Activated T-cell treated with anti-CD3 and anti-CD28 coated beads, Interleukin-2, amount 50 U/mL, for 72 hours (primary cell): ENCODE measurements around the gene MRNIP. TPM values are rescaled to one million over a fixed set of nuclear protein-coding genes. Genes with fewer than 3 reads are reported as not detected.
"Not testable (repeated sequence)": the region's sequence is repeated elsewhere in the genome, so short reads cannot be mapped to it uniquely, and the experiment has no call there.

ENCODE experiments used
- ATAC-seq, 2 donors: fragments of 150-1000 bp; cut with Tn5 transposase; replicated peaks in 1 of 2; 2 replicates each; pipeline ENCODE4 v1.10.0; 2021; ENCODE audit warnings: moderate library complexity in 2 of 2, mild to moderate bottlenecking in 1 of 2
- DNase-seq, 2 donors: peaks; one replicate each; pipeline ENCODE4 v3.0.0; 2021 to 2022; ENCODE audit warnings: mixed read lengths in 1 of 2
- H3K27ac Mint-ChIP-seq: one replicate; pipeline ENCODE4 v1.8.0; 2022; ENCODE audit warnings: mild to moderate bottlenecking, moderate library complexity, mixed read lengths
- H3K27me3 Mint-ChIP-seq: one replicate; pipeline ENCODE4 v1.8.0; 2022; ENCODE audit warnings: low read depth, mixed read lengths
- H3K36me3 Mint-ChIP-seq, 2 donors: one replicate each; pipeline ENCODE4 v1.8.0; 2022; ENCODE audit warnings: mixed read lengths in 2 of 2, mild to moderate bottlenecking in 1 of 2; ENCODE audit not compliant: insufficient read depth in 2 of 2
- H3K4me1 Mint-ChIP-seq: one replicate; pipeline ENCODE4 v1.8.0; 2022; ENCODE audit warnings: low read depth, mixed read lengths
- H3K4me3 Mint-ChIP-seq, 2 donors: one replicate each; pipeline ENCODE4 v1.8.0; 2022; ENCODE audit warnings: mild to moderate bottlenecking in 2 of 2, mixed read lengths in 2 of 2, moderate library complexity in 2 of 2
- H3K9me3 Mint-ChIP-seq, 2 donors: one replicate each; pipeline ENCODE4 v1.8.0; 2022; ENCODE audit warnings: mixed read lengths in 2 of 2
- total RNA-seq, 2 donors: library from RNA; stranded (reverse); gene quantifications; one replicate each; pipeline ENCODE4 v1.2.3, GENCODE V29; 2022

MRNIP gene
- total RNA-seq, 2 donors from 2014 or later: 26.4 to 33.3 TPM

- ATAC-seq (no peak), DNase-seq (no peak)
- H3K27ac Mint-ChIP-seq: peak overlapping the region; percentile 80
- peak overlapping the region; percentile 44 to 51 for H3K4me3 Mint-ChIP-seq
- peaks cover 18% of the 10 kb centered on the region for H3K4me1 Mint-ChIP-seq
- peaks cover 18 to 30% of the 10 kb centered on the region in 2 donors for H3K36me3 Mint-ChIP-seq
- no peaks in the 10 kb centered on the region for H3K9me3 Mint-ChIP-seq
- H3K27me3 Mint-ChIP-seq: no peaks in the 10 kb centered on the region
Observed at GRCh38 chr5:179837076-179838011, 21.3 kb downstream of the MRNIP start.

GRCh38 chr5:179836225-179837019, 22.2 kb downstream of the MRNIP start:
- H3K9me3 Mint-ChIP-seq: no peaks in the 10 kb centered on the region
- H3K27me3 Mint-ChIP-seq: no peaks in the 10 kb centered on the region
- H3K36me3 Mint-ChIP-seq: peaks cover 18 to 33% of the 10 kb centered on the region in 2 donors
- DNase-seq (peak; percentile 48 to 65), ATAC-seq (peak; percentile 93 to 95)
- peak overlapping the region; percentile 80 for H3K27ac Mint-ChIP-seq
- H3K4me1 Mint-ChIP-seq: peaks cover 18% of the 10 kb centered on the region
- H3K4me3 Mint-ChIP-seq: peak overlapping the region; percentile 44 to 51

DNA sequence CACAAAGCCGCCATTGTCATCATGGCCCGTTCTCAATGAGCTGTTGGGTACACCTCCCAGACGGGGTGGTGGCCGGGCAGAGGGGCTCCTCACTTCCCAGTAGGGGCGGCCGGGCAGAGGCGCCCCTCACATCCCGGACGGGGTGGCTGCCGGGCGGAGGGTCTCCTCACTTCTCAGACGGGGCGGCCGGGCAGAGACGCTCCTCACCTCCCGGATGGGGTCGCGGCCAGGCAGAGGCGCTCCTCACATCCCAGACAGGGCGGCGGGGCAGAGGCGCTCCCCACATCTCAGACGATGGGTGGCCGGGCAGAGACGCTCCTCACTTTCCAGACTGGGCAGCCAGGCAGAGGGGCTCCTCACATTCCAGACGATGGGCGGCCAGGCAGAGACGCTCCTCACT, 23.7 kb downstream of the MRNIP start:
- Mint-ChIP-seq H3K36me3 (peaks cover 22 to 41% of the 10 kb centered on the region in 2 donors), H3K4me1 (peaks cover 18% of the 10 kb centered on the region)
- H3K27ac Mint-ChIP-seq, H3K27me3 Mint-ChIP-seq, DNase-seq, ATAC-seq, H3K4me3 Mint-ChIP-seq, H3K9me3 Mint-ChIP-seq: not testable (repeated sequence)

DNA sequence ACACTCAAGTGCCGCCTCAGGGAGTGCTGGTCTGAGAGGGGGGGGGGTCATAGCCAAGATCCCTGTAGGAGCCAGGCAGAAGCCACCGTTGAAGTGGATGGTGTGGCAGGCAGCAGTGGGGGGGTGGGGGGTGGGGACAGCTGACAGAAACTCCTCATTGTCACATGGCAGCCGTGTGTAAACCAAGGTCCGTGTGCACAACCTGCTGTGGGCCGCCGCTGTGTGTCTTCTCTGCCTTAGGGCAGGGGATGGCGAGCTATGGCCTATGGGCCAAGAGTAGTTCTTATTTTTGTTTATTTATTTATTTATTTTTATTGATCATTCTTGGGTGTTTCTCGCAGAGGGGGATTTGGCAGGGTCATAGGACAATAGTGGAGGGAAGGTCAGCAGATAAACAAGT, 24.5 kb downstream of the MRNIP start:
- ATAC-seq (no peak), DNase-seq (no peak)
- H3K9me3 Mint-ChIP-seq: no peaks in the 10 kb centered on the region
- no peak overlapping the region for H3K4me3 Mint-ChIP-seq
- H3K27ac Mint-ChIP-seq: no peak overlapping the region
- no peaks in the 10 kb centered on the region for H3K27me3 Mint-ChIP-seq
- peaks cover 28 to 48% of the 10 kb centered on the region in 2 donors for H3K36me3 Mint-ChIP-seq
- peaks cover 22% of the 10 kb centered on the region for H3K4me1 Mint-ChIP-seq

DNA sequence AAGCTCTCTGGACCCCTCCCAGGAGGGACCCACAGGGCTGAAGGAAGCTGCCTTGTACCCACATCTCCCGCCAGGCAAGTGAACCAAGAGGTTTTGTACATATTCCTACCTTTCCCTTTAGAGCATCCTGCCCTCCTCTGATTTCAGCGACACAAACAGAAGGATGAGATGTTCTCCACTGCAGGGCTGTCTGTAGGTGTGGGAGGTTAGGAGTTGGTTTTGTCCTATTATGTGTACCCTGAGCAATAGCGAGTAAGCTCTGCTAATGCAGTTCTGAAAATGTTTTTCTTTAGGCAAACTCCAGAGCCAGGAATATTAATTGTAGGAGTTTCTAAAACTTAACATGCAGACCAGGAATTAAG, 24.9 kb downstream of the MRNIP start:
- H3K27ac Mint-ChIP-seq: no peak overlapping the region
- peaks cover 23% of the 10 kb centered on the region for H3K4me1 Mint-ChIP-seq

GRCh38 chr5:179833056-179833708, 25.4 kb downstream of the MRNIP start:
- DNase-seq (no peak), ATAC-seq (no peak)
- Mint-ChIP-seq H3K36me3 (peaks cover 33 to 55% of the 10 kb centered on the region in 2 donors), H3K4me1 (peaks cover 23% of the 10 kb centered on the region), H3K27me3 (no peaks in the 10 kb centered on the region), H3K4me3 (no peak overlapping the region), H3K9me3 (no peaks in the 10 kb centered on the region), H3K27ac (peak overlapping the region; percentile 38)

More for the DNA sequence above, 24.9 kb downstream of the MRNIP start:
- DNase-seq (no peak), ATAC-seq (no peak)
- Mint-ChIP-seq H3K27me3 (no peaks in the 10 kb centered on the region), H3K4me3 (no peak overlapping the region), H3K9me3 (no peaks in the 10 kb centered on the region), H3K36me3 (peaks cover 31 to 52% of the 10 kb centered on the region in 2 donors)

- no peaks in the 10 kb centered on the region for H3K9me3 Mint-ChIP-seq
- no peak overlapping the region for H3K4me3 Mint-ChIP-seq
- DNase-seq (no peak), ATAC-seq (no peak)
- H3K27me3 Mint-ChIP-seq: no peaks in the 10 kb centered on the region
- H3K4me1 Mint-ChIP-seq: peaks cover 29% of the 10 kb centered on the region
- no peak overlapping the region for H3K27ac Mint-ChIP-seq
- peaks cover 33 to 59% of the 10 kb centered on the region in 2 donors for H3K36me3 Mint-ChIP-seq
Observed at GRCh38 chr5:179832039-179832745, 26.4 kb downstream of the MRNIP start.

DNA sequence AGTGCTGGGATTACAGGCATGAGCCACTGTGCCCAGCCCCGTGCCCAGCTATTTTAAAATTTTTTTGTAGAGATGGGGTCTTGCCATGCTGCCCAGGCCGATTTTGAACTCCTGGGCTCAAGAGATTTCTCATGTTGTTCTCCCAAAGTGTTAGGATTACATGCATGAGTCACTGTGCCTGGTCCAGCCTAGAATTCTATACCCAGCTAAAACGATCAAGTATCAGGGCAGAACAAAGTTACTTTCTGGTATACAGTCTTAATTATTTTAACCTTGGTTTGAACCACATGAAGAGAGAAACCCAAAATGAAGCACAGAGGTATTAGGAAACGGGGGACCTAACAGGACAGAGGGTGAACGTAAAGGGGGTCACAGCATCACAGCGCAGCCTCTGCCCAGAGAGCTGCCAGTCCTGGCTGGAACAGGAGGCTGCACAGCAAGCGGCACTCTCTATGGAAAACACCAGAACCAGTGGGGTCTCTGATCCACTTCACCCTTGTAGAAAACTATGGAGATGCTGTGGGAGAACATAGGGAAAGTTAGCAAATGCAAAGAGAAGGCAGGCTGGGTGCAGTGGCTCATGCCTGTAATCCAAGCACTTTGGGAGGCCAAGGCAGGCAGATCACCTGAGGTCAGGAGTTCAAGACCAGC, 27.7 kb downstream of the MRNIP start:
- no peaks in the 10 kb centered on the region for H3K27me3 Mint-ChIP-seq
- ATAC-seq (no peak), DNase-seq (no peak)
- H3K36me3 Mint-ChIP-seq: peaks cover 34 to 52% of the 10 kb centered on the region in 2 donors
- no peak overlapping the region for H3K4me3 Mint-ChIP-seq
- no peaks in the 10 kb centered on the region for H3K9me3 Mint-ChIP-seq
- no peak overlapping the region for H3K27ac Mint-ChIP-seq
- H3K4me1 Mint-ChIP-seq: peaks cover 24% of the 10 kb centered on the region

DNA sequence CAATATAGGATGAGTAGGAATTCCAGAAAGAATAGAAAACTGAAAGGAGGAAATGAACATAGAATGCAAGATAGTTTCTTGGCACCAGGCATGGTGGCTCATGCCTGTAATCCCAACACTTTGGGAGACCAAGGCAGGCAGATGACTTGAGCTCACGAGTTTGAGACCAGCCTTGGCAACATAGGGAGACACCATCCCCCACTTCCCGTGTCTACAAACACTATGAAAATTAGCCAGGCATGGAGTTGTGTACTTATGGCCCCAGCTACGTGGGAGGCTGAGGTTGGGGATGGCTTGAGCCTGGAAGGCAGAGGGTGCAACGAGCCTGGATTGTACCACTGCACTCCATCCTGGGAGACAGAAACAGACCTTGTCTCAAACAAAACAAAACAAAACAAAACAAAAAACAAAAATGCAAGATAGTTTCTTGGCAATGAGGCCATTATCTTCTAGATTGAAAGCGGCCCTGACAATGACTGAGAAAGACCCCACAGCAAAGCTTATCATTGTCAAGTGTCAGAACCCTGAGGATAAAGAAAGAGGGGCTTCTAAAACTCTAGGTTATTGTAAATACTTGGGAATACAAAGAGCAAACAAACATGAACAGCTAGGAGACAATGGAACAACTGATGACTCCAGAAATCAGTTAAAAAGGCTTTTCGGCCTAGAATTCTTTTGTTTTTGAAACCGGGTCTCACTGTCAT, 28.7 kb downstream of the MRNIP start:
- Mint-ChIP-seq H3K36me3 (peaks cover 29 to 49% of the 10 kb centered on the region in 2 donors), H3K4me3 (no peak overlapping the region)

GRCh38 chr5:179828756-179829421, 29.7 kb downstream of the MRNIP start:
- DNase-seq (no peak), ATAC-seq (no peak)
- H3K36me3 Mint-ChIP-seq: peaks cover 34 to 54% of the 10 kb centered on the region in 2 donors
- H3K27me3 Mint-ChIP-seq: no peaks in the 10 kb centered on the region
- peak overlapping the region; percentile 80 for H3K27ac Mint-ChIP-seq
- no peak overlapping the region for H3K4me3 Mint-ChIP-seq
- H3K4me1 Mint-ChIP-seq: peaks cover 31% of the 10 kb centered on the region
- no peaks in the 10 kb centered on the region for H3K9me3 Mint-ChIP-seq

More for the DNA sequence above, 28.7 kb downstream of the MRNIP start:
- no peaks in the 10 kb centered on the region for H3K9me3 Mint-ChIP-seq
- H3K27ac Mint-ChIP-seq: peak overlapping the region; percentile 45
- H3K27me3 Mint-ChIP-seq: no peaks in the 10 kb centered on the region
- no peak for DNase-seq
- ATAC-seq: no peak
- peaks cover 22% of the 10 kb centered on the region for H3K4me1 Mint-ChIP-seq

DNA sequence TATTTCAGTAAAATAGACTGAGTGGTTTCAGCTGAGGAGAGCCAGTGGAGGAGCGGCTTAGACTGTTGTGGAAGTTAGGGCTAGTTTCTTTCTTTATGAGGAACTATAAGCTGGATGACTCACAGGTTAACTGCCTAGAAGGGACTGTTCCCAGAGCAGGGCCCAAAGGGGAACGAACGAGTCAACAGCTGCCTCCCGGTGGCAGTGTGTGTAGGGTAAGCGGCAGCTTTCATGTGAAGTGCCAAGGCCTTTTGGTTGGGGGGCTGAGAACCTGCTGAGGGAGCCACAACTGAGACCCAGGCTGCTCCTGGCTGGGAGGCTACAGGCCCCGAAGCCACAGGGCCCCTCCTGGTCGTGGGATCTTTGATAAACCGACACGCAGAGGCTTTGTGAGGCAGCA, 30.9 kb downstream of the MRNIP start:
- Mint-ChIP-seq H3K4me1 (peaks cover 36% of the 10 kb centered on the region), H3K9me3 (no peaks in the 10 kb centered on the region), H3K27me3 (no peaks in the 10 kb centered on the region), H3K4me3 (peak overlapping the region in 1 of 2 donors; percentile 31), H3K27ac (peak overlapping the region; percentile 61), H3K36me3 (peaks cover 26 to 49% of the 10 kb centered on the region in 2 donors)
- peak; percentile 84 for ATAC-seq
- peak; percentile 46 to 64 for DNase-seq
